ENCODE results near the gene DDX41. TPM values are rescaled to one million over a fixed set of nuclear protein-coding genes. Genes with fewer than 3 reads are reported as not detected.

The DDX41 gene
- total and polyA plus RNA-seq, 2 donors (not counting 1 experiment from before 2014, with no cell fraction given) = 66.8 to 79.1 TPM

- H3K9ac ChIP-seq (ENCODE audit: insufficient read depth, low read length) = no peak overlapping the region
- H3K36me3 ChIP-seq (ENCODE audit: control insufficient read depth, insufficient read depth, low read length) = peaks cover 44% of the 10 kb centered on the region
- TF ChIP-seq, protein P1, sequence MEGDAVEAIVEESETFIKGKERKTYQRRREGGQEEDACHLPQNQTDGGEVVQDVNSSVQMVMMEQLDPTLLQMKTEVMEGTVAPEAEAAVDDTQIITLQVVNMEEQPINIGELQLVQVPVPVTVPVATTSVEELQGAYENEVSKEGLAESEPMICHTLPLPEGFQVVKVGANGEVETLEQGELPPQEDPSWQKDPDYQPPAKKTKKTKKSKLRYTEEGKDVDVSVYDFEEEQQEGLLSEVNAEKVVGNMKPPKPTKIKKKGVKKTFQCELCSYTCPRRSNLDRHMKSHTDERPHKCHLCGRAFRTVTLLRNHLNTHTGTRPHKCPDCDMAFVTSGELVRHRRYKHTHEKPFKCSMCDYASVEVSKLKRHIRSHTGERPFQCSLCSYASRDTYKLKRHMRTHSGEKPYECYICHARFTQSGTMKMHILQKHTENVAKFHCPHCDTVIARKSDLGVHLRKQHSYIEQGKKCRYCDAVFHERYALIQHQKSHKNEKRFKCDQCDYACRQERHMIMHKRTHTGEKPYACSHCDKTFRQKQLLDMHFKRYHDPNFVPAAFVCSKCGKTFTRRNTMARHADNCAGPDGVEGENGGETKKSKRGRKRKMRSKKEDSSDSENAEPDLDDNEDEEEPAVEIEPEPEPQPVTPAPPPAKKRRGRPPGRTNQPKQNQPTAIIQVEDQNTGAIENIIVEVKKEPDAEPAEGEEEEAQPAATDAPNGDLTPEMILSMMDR (conservative IDR thresholded peaks at IDR 0.05 in 1 of 2, IDR thresholded peaks at IDR 0.05 in 1 of 2; ENCODE audit: low read depth in 1 of 2, low read length in 2 of 2) = no peak
- no peak for TF ChIP-seq EZH2 (IDR thresholded peaks at IDR 0.05; ENCODE audit: low read length, missing control alignments)
Observed at GRCh38 chr5:177515580-177515979, 1.2 kb downstream of the DDX41 start.

DNA sequence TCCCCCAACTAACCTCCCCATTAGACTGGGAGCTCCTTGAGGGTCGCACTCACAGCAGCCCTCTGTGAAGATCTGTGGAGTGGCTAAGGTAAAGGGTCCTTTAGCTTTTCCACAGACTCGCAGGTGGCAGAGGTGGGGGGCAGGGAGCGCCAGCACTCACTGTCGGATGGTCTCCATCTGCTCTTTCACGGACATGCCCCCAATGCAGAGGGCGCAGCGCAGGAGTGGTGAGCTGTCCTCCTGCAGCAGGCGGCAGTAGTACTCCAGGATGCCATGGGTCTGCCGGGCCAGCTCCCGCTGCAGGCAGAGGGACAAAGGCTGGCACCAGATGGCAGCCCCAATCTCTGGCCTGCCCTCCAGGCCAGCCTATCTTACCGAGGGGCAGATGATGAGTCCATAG, 2.2 kb downstream of the DDX41 start:
- H3K9me3 ChIP-seq (ENCODE audit: control insufficient read depth, insufficient read depth, low read depth, low read length) = no peaks in the 10 kb centered on the region
- no peak overlapping the region for H3K27ac ChIP-seq (ENCODE audit: insufficient read depth, low read length)
- H2AFZ ChIP-seq (ENCODE audit: low read length) = no peak overlapping the region
- DNase-seq (ENCODE audit: low read depth in 2 of 2) = no peak
- H3K79me2 ChIP-seq (ENCODE audit: control insufficient read depth, insufficient read depth, low read length) = peaks cover 24% of the 10 kb centered on the region
- no peak for TF ChIP-seq EZH2 (IDR thresholded peaks at IDR 0.05; ENCODE audit: low read length, missing control alignments)
- TF ChIP-seq, protein P1 (conservative IDR thresholded peaks at IDR 0.05 in 1 of 2, IDR thresholded peaks at IDR 0.05 in 1 of 2; ENCODE audit: low read depth in 1 of 2, low read length in 2 of 2) = no peak
- H3K27me3 ChIP-seq (ENCODE audit: control insufficient read depth, insufficient read depth, low read length) = no peaks in the 10 kb centered on the region
- no peak overlapping the region for H3K9ac ChIP-seq (ENCODE audit: insufficient read depth, low read length)
- peaks cover 38% of the 10 kb centered on the region for H3K36me3 ChIP-seq (ENCODE audit: control insufficient read depth, insufficient read depth, low read length)
- no peak overlapping the region for H3K4me3 ChIP-seq (replicated peaks in 1 of 4; ENCODE audit: control extremely low read depth in 1 of 4, insufficient read depth in 1 of 4, low read depth in 3 of 4, low read length in 4 of 4)
- no peak overlapping the region for H3K4me2 ChIP-seq (ENCODE audit: extremely low read depth, insufficient read depth, low read length)
- no peaks in the 10 kb centered on the region for H4K20me1 ChIP-seq (ENCODE audit: control insufficient read depth, extremely low read depth, insufficient read depth, low read length)
- H3K4me1 ChIP-seq (ENCODE audit: control insufficient read depth, extremely low read depth, insufficient read depth, low read length) = peaks cover 9% of the 10 kb centered on the region

More at GRCh38 chr5:177515580-177515979, 1.2 kb downstream of the DDX41 start:
- H3K27me3 ChIP-seq (ENCODE audit: control insufficient read depth, insufficient read depth, low read length) = no peaks in the 10 kb centered on the region
- H3K27ac ChIP-seq (ENCODE audit: insufficient read depth, low read length) = peak overlapping the region; percentile 89
- H3K79me2 ChIP-seq (ENCODE audit: control insufficient read depth, insufficient read depth, low read length) = peaks cover 25% of the 10 kb centered on the region
- peaks cover 10% of the 10 kb centered on the region for H3K4me1 ChIP-seq (ENCODE audit: control insufficient read depth, extremely low read depth, insufficient read depth, low read length)
- no peaks in the 10 kb centered on the region for H4K20me1 ChIP-seq (ENCODE audit: control insufficient read depth, extremely low read depth, insufficient read depth, low read length)
- H3K4me2 ChIP-seq (ENCODE audit: extremely low read depth, insufficient read depth, low read length) = peak overlapping the region; percentile 52
- DNase-seq (ENCODE audit: low read depth in 2 of 2) = no peak
- H3K9me3 ChIP-seq (ENCODE audit: control insufficient read depth, insufficient read depth, low read depth, low read length) = no peaks in the 10 kb centered on the region
- no peak overlapping the region for H2AFZ ChIP-seq (ENCODE audit: low read length)
- peak overlapping the region in 3 of 4 experiments; percentile 81 to 95 (median 83) for H3K4me3 ChIP-seq (replicated peaks in 1 of 4; ENCODE audit: control extremely low read depth in 1 of 4, insufficient read depth in 1 of 4, low read depth in 3 of 4, low read length in 4 of 4)

- Histone ChIP-seq H2AFZ (ENCODE audit: low read length) (no peak overlapping the region), H3K9ac (ENCODE audit: insufficient read depth, low read length) (no peak overlapping the region), H3K36me3 (ENCODE audit: control insufficient read depth, insufficient read depth, low read length) (peaks cover 36% of the 10 kb centered on the region), H4K20me1 (ENCODE audit: control insufficient read depth, extremely low read depth, insufficient read depth, low read length) (no peaks in the 10 kb centered on the region), H3K27ac (ENCODE audit: insufficient read depth, low read length) (no peak overlapping the region), H3K4me2 (ENCODE audit: extremely low read depth, insufficient read depth, low read length) (no peak overlapping the region), H3K79me2 (ENCODE audit: control insufficient read depth, insufficient read depth, low read length) (peaks cover 21% of the 10 kb centered on the region), H3K4me1 (ENCODE audit: control insufficient read depth, extremely low read depth, insufficient read depth, low read length) (peaks cover 4% of the 10 kb centered on the region), H3K27me3 (ENCODE audit: control insufficient read depth, insufficient read depth, low read length) (no peaks in the 10 kb centered on the region), H3K4me3 (replicated peaks in 1 of 4; ENCODE audit: control extremely low read depth in 1 of 4, insufficient read depth in 1 of 4, low read depth in 3 of 4, low read length in 4 of 4) (no peak overlapping the region), H3K9me3 (ENCODE audit: control insufficient read depth, insufficient read depth, low read depth, low read length) (no peaks in the 10 kb centered on the region)
- TF ChIP-seq EZH2 (IDR thresholded peaks at IDR 0.05; ENCODE audit: low read length, missing control alignments) = no peak
- TF ChIP-seq, protein P1 (conservative IDR thresholded peaks at IDR 0.05 in 1 of 2, IDR thresholded peaks at IDR 0.05 in 1 of 2; ENCODE audit: low read depth in 1 of 2, low read length in 2 of 2) = no peak
- no peak for DNase-seq (ENCODE audit: low read depth in 2 of 2)
Observed at GRCh38 chr5:177513500-177513899, 3.3 kb downstream of the DDX41 start.

Measured in fibroblast of lung (primary cell).